K562 (cell line): ENCODE measurements around the gene TCF3. TPM values are rescaled to one million over a fixed set of nuclear protein-coding genes. Genes with fewer than 3 reads are reported as not detected.

ENCODE experiments used
- BMI1 ChIP-seq: fragments of 150-350 bp; IDR thresholded peaks from 2 replicates; pipeline ENCODE4 v1.6.1; 2014; ENCODE audit warnings: low read length
- DLX4 ChIP-seq: fragments of 250-450 bp; sonication (Bioruptor Pico); IDR thresholded peaks from 2 replicates; pipeline ENCODE4 v1.6.1; 2021; ENCODE audit warnings: mild to moderate bottlenecking
- GATAD2B ChIP-seq: fragments of 450-650 bp; IDR thresholded peaks from 2 replicates; pipeline ENCODE4 v1.6.1; 2017; ENCODE audit warnings: mild to moderate bottlenecking, borderline replicate concordance
- HDAC3 ChIP-seq: fragments of 450-650 bp; IDR thresholded peaks from 2 replicates; pipeline ENCODE4 v1.6.1; 2018; ENCODE audit warnings: borderline replicate concordance, mild to moderate bottlenecking, moderate library complexity; ENCODE audit not compliant: partially characterized antibody
- LARP7 ChIP-seq: fragments of 450-650 bp; IDR thresholded peaks from 2 replicates; pipeline ENCODE4 v1.6.1; 2016
- NFRKB ChIP-seq: fragments of 450-650 bp; IDR thresholded peaks from 2 replicates; pipeline ENCODE4 v1.6.1; 2016; ENCODE audit warnings: low read depth
- SIN3A ChIP-seq, 2 experiments: fragments of 150-350 bp in 1 of 2; IDR thresholded peaks; 2 replicates each; pipeline ENCODE4 v1.6.1; 2011 to 2016; ENCODE audit warnings: borderline replicate concordance in 2 of 2, low read depth in 2 of 2, low read length in 2 of 2, mild to moderate bottlenecking in 2 of 2, moderate library complexity in 2 of 2; ENCODE audit not compliant: control insufficient read depth in 1 of 2
- ZBTB9 ChIP-seq: fragments of 450-650 bp; formaldehyde crosslinking; IDR thresholded peaks from 2 replicates; pipeline ENCODE4 v1.4.0; 2020; ENCODE audit warnings: mild to moderate bottlenecking, moderate library complexity
- ZC3H8 ChIP-seq: fragments of 450-650 bp; IDR thresholded peaks from 2 replicates; pipeline ENCODE4 v1.6.1; 2017
- ZFP1 ChIP-seq: fragments of 450-650 bp; formaldehyde crosslinking; IDR thresholded peaks from 2 replicates; pipeline ENCODE4 v1.4.0; 2020; ENCODE audit warnings: mild to moderate bottlenecking, mixed read lengths
- ZNF133 ChIP-seq: fragments of 250-450 bp; sonication (Bioruptor Pico); IDR thresholded peaks from 2 replicates; pipeline ENCODE4 v1.4.0; 2020; ENCODE audit warnings: mild to moderate bottlenecking
- ZNF778 ChIP-seq: fragments of 450-650 bp; formaldehyde crosslinking; IDR thresholded peaks from 2 replicates; pipeline ENCODE4 v1.4.0; 2020; ENCODE audit warnings: mild to moderate bottlenecking, moderate library complexity
- polyA plus RNA-seq, 8 experiments: library from polyadenylated mRNA; depleted of rRNA in 4 of 8; stranded (reverse) in 5 of 8; unstranded in 3 of 8; fragments of >200 nt; fragmentation: Nextera tagmentation in 2 of 8; fragmentation: Illumina TruSeq in 1 of 8; extraction: Ambion mirVana in 2 of 8; extraction: Trizol in 1 of 8; gene quantifications; 2 replicates each; pipeline versions ENCODE4 v1.2.1 to v1.2.3, GENCODE V29; 2011 to 2014; ENCODE audit warnings: inconsistent platforms in 1 of 8, missing spikeins in 1 of 8
- total RNA-seq, 7 experiments: library from RNA; depleted of rRNA in 6 of 7; stranded (reverse); fragments of >200 nt in 6 of 7; fragmentation: Illumina TruSeq in 2 of 7; extraction: Trizol in 2 of 7; gene quantifications; 2 replicates each; pipeline versions ENCODE4 v1.2.1 to v1.2.3, GENCODE V29; 2011 to 2021; ENCODE audit warnings: low replicate concordance in 1 of 7
- TF ChIP-seq, protein P1 (sequence below): fragments of 450-650 bp; formaldehyde crosslinking; IDR thresholded peaks from 2 replicates; pipeline ENCODE4 v1.4.0; 2022; ENCODE audit warnings: missing genetic modification characterization
- TF ChIP-seq, protein P2 (sequence below): fragments of 450-650 bp; IDR thresholded peaks from 2 replicates; pipeline ENCODE4 v1.6.1; 2016; ENCODE audit warnings: mild to moderate bottlenecking, moderate library complexity

TCF3 gene
- total and polyA plus RNA-seq, 9 of the 15 experiments (the other 6 are each of a cell fraction or from before 2014, with no cell fraction given) = 5.6 to 259 (median 84.0) TPM

DNA sequence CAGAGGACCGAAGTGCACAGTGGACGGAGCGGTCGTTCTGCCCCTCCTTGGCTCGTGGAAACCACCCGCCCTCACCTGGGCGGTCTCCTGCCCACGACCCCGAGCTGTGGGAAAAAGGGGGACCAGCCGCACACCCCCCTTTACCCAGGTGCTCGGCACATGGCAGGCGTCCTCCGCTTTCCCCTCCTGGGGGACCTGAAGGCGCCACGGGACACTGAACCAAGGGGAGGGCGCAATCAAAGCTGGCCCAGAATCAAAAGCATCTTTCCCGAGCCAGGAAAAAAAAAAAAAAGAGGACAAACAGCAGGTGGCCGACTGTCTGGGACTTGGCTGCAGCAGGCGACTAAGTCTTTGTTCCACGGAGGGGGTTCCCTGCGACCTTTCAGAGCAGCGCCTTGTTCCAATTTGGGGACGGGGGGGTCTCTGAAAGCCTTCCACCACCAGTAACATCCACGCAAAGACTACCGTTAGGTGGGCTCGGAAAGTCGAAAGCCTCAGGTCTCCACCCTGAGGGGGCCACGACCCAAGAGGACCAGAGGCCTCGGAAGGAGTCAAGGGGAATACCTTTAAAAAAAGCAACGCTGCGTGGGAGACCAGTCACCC lies 60.9 kb downstream of the TCF3 start (continued):
- TF ChIP-seq, protein P1, sequence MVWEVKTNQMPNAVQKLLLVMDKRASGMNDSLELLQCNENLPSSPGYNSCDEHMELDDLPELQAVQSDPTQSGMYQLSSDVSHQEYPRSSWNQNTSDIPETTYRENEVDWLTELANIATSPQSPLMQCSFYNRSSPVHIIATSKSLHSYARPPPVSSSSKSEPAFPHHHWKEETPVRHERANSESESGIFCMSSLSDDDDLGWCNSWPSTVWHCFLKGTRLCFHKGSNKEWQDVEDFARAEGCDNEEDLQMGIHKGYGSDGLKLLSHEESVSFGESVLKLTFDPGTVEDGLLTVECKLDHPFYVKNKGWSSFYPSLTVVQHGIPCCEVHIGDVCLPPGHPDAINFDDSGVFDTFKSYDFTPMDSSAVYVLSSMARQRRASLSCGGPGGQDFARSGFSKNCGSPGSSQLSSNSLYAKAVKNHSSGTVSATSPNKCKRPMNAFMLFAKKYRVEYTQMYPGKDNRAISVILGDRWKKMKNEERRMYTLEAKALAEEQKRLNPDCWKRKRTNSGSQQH (CRISPR knock-in tag) = no peak
- TF ChIP-seq ZFP1 (CRISPR knock-in tag) (no peak), LARP7 (0 out of 2 replicates have a peak, but pooled peaks have one; percentile 27), DLX4 (CRISPR knock-in tag) (no peak), ZC3H8 (no peak), ZNF133 (CRISPR knock-in tag) (no peak), GATAD2B (no peak), ZNF778 (no peak), ZBTB9 (CRISPR knock-in tag) (peak; percentile 14; the same call in 1 of the 2 replicates), SIN3A (IDR thresholded peaks at IDR 0.05; ENCODE audit: borderline replicate concordance in 2 of 2, control insufficient read depth in 1 of 2, low read depth in 2 of 2, low read length in 2 of 2) (0 out of 4 replicates have a peak, but pooled peaks of 1 of the 2 experiments have one; percentile 30), HDAC3 (no peak), NFRKB (peak; percentile 34; the same call in 1 of the 2 replicates), BMI1 (no peak)
- TF ChIP-seq, protein P2, sequence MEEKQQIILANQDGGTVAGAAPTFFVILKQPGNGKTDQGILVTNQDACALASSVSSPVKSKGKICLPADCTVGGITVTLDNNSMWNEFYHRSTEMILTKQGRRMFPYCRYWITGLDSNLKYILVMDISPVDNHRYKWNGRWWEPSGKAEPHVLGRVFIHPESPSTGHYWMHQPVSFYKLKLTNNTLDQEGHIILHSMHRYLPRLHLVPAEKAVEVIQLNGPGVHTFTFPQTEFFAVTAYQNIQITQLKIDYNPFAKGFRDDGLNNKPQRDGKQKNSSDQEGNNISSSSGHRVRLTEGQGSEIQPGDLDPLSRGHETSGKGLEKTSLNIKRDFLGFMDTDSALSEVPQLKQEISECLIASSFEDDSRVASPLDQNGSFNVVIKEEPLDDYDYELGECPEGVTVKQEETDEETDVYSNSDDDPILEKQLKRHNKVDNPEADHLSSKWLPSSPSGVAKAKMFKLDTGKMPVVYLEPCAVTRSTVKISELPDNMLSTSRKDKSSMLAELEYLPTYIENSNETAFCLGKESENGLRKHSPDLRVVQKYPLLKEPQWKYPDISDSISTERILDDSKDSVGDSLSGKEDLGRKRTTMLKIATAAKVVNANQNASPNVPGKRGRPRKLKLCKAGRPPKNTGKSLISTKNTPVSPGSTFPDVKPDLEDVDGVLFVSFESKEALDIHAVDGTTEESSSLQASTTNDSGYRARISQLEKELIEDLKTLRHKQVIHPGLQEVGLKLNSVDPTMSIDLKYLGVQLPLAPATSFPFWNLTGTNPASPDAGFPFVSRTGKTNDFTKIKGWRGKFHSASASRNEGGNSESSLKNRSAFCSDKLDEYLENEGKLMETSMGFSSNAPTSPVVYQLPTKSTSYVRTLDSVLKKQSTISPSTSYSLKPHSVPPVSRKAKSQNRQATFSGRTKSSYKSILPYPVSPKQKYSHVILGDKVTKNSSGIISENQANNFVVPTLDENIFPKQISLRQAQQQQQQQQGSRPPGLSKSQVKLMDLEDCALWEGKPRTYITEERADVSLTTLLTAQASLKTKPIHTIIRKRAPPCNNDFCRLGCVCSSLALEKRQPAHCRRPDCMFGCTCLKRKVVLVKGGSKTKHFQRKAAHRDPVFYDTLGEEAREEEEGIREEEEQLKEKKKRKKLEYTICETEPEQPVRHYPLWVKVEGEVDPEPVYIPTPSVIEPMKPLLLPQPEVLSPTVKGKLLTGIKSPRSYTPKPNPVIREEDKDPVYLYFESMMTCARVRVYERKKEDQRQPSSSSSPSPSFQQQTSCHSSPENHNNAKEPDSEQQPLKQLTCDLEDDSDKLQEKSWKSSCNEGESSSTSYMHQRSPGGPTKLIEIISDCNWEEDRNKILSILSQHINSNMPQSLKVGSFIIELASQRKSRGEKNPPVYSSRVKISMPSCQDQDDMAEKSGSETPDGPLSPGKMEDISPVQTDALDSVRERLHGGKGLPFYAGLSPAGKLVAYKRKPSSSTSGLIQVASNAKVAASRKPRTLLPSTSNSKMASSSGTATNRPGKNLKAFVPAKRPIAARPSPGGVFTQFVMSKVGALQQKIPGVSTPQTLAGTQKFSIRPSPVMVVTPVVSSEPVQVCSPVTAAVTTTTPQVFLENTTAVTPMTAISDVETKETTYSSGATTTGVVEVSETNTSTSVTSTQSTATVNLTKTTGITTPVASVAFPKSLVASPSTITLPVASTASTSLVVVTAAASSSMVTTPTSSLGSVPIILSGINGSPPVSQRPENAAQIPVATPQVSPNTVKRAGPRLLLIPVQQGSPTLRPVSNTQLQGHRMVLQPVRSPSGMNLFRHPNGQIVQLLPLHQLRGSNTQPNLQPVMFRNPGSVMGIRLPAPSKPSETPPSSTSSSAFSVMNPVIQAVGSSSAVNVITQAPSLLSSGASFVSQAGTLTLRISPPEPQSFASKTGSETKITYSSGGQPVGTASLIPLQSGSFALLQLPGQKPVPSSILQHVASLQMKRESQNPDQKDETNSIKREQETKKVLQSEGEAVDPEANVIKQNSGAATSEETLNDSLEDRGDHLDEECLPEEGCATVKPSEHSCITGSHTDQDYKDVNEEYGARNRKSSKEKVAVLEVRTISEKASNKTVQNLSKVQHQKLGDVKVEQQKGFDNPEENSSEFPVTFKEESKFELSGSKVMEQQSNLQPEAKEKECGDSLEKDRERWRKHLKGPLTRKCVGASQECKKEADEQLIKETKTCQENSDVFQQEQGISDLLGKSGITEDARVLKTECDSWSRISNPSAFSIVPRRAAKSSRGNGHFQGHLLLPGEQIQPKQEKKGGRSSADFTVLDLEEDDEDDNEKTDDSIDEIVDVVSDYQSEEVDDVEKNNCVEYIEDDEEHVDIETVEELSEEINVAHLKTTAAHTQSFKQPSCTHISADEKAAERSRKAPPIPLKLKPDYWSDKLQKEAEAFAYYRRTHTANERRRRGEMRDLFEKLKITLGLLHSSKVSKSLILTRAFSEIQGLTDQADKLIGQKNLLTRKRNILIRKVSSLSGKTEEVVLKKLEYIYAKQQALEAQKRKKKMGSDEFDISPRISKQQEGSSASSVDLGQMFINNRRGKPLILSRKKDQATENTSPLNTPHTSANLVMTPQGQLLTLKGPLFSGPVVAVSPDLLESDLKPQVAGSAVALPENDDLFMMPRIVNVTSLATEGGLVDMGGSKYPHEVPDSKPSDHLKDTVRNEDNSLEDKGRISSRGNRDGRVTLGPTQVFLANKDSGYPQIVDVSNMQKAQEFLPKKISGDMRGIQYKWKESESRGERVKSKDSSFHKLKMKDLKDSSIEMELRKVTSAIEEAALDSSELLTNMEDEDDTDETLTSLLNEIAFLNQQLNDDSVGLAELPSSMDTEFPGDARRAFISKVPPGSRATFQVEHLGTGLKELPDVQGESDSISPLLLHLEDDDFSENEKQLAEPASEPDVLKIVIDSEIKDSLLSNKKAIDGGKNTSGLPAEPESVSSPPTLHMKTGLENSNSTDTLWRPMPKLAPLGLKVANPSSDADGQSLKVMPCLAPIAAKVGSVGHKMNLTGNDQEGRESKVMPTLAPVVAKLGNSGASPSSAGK = peak; percentile 42; the same call in 1 of the 2 replicates
